Forelimb muscle (tissue), 1 donor: Measurements from ENCODE around the gene ARHGEF4. TPM values are rescaled to one million over a fixed set of nuclear protein-coding genes. Genes with fewer than 3 reads are reported as not detected.

Experiments
- DNase-seq: peaks from one replicate; pipeline ENCODE4 v3.0.0-alpha.2; 2013; ENCODE audit warnings: low read depth
- polyA plus RNA-seq: library from polyadenylated mRNA; unstranded; fragments of 120-200 nt; gene quantifications from one replicate; pipeline ENCODE4 v1.2.1, GENCODE V29; 2013; ENCODE audit not compliant: insufficient read length

The ARHGEF4 gene
- polyA plus RNA-seq, 1 donor: 11.3 TPM

GRCh38 chr2:130832296-130832940 lies 4.3 kb upstream of the ARHGEF4 start:
- no peak for DNase-seq

- no peak for DNase-seq
Observed at GRCh38 chr2:130834091-130834930, 2.4 kb upstream of the ARHGEF4 start.

- no peak for DNase-seq
Observed at GRCh38 chr2:130834931-130835765, 1.6 kb upstream of the ARHGEF4 start.

DNA sequence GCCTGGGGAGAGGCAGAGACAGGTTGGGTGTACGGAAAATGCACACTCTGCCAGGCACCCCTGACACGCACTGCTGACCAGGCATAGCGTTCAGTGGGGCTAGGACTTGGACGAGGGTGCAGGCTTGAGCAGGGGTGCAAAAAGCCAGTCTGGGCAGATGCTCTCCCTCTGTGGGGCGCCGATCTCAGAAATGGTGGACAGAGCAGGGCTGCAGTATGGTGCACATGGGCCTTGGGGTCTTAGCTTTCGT lies 1.0 kb upstream of the ARHGEF4 start:
- no peak for DNase-seq

- no peak for DNase-seq
Observed at GRCh38 chr2:130837175-130837810, 579 bp downstream of the ARHGEF4 start.

DNA sequence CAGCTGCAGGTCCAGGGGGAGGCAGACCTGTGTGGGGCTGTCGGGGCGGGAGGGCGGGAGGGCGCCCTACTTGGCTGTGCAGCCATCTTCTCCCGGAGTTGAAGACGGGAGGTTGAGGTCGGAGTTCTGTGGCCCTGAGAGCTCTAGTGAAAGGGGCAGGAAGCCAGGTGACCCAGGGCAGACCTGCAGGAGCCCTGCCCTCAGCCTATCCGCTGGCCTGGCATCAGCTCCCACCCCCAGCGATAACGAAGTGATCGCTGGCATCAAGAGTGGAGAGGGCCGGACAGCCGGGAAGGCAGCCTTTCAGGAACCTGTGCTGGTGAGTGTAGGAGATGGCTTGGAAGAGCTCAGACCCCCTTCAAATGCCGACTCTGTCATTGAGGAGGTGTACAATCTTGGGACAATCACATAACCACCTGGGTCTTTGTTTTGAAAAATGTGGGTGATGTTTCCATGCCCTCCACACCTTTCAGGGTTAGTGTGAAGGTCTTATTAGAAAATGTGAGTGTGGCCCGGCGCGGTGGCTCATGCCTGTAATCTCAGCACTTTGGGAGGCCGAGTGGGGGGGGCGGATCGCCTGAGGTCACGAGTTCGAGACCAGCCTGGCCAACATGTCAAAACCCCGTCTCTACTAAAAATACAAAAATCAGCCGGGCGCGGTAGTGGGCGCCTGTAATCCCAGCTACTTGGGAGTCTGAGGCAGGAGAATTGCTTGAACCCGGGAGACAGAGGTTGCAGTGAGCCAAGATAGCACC lies 1.3 kb downstream of the ARHGEF4 start:
- no peak for DNase-seq

DNA sequence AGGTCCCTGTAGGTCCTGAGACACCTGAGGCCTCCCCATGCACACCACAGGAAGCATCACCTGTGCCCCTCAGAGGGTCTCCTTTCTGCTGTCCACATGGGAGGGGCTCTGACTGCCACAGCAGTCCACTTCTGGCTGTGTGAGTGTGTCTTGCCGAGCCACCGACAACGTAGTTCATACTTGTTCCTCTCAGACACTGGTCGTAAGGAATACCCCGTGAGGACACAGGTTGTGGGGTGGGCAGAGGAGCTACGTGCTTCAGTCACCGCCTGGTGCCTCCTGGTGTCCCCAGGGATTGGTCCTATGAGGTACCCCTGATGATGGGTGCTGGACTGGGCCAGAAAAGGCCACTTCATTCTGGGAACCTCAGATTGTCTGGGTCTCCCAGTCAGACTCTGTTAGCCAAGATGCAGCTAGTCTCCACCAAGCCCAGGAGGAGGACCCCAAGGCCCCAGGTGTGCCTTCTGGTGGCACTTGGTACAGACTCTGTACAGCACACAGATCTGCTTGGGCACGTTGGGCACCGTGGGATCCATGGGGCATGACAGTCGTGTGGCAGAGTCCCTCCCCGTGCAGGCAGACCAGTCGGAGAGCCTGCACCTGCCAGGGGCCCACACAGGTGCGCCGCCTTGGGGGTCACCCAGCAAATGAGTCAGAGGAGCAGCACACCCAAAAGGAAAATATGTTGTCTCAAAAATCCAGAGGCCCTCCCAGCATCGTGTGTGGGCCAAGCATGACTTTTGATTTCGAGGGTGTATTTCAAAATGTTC lies 2.5 kb downstream of the ARHGEF4 start:
- no peak for DNase-seq

DNA sequence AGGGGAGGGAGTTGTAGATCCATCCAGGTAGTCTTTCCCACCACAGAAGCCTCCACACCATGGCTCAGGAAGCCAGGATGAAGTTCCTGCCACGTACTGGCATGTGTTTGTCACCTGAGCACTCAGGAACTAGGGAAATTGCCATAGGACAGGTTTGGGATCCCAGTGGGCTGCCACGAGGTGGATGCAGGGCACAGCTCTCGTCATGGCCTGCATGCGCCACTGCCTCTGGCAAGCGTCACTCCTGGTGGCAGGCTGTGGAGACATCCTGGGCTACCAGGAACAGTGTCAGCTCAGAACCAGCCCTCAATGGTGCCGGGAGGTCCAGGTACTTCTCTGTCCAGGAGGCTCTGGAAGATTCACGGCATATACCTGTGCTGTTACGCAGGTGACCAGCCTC lies 3.8 kb downstream of the ARHGEF4 start:
- DNase-seq: no peak

DNA sequence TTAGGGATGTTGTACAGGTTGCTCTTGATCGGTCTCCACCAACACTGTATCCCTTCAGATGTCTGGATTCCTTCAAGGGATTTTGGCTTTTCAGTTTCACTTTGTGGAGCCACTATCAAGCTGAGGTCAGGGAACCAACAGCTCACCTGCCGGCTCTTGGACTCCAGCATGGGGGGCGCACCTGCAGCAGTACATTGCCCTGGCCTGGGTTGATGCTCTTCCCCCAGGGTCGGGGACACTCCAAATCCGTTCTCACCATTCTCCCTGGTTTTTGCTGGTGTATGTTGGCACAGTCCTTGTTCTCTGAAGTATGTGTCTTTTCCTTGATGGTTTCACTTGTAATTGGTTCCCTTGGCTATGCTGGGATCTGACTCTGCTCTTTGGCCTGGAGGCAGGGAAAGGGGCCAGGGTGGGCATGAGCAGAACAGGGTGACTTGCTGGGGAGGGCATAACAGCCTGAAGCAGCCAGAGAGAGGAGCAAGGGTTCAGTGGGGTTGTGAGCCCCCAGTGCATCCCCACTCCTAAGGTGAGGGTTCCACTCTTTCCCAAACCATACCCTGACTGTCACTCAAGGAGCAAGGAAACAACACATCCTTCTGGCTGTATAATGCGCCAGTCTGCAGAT lies 5.1 kb downstream of the ARHGEF4 start:
- no peak for DNase-seq

GRCh38 chr2:130842770-130843169 lies 6.1 kb downstream of the ARHGEF4 start:
- DNase-seq: no peak

DNA sequence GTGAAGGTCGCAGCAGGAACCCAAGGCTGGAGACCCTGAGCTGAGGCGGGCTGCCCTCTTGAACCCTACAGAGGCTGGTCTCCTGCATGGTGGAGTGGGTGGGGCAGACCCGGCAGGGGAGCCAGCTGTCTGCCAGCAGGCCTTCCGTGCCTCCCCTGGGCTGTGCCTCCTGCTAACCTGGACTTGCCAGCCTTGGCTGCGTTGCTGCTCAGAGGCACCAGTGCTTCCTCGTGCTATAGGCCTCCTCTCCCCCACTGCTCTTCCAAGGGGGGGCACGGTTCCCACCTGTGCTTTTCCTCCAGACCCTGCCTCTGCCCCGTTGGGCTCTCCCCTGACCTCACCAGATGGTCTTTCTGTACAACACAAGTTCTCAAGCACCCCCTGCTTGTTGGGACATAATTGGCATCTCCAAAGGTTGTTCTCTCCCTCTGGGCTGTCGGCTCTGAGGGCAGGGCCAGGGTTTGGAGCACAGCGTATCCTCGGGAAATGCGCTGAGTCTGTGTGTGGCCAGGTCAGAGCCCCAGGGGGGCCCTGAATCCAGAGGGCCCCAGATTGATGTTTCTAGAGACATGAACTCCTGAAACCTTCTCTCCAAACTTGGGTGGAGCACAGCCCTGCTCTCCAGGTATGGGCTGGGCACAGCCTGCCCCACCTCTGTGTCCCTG lies 6.7 kb downstream of the ARHGEF4 start:
- DNase-seq: no peak

DNA sequence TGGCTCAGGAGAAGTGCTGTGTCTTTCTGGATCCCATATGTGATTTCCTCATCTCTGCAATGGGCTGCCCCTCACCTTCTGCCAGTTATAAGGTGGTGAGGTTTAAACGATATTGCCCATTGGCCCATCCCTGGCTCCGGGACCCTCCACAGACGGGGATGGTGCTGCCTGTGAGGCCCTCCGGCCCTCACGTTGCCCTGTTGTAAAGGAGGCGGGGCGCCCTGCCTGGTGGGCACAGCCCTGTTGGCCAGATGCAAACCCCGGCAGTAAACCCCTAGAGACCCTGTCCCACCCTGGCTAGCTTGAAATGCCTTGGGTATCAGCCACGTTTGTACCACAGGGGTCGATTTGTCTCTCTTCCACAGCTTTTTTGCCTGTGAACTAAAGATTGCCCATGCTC lies 7.4 kb downstream of the ARHGEF4 start:
- DNase-seq: no peak

GRCh38 chr2:130845505-130846085 lies 8.9 kb downstream of the ARHGEF4 start:
- DNase-seq: no peak

- DNase-seq: no peak
Observed at GRCh38 chr2:130846233-130846632, 9.5 kb downstream of the ARHGEF4 start.

DNA sequence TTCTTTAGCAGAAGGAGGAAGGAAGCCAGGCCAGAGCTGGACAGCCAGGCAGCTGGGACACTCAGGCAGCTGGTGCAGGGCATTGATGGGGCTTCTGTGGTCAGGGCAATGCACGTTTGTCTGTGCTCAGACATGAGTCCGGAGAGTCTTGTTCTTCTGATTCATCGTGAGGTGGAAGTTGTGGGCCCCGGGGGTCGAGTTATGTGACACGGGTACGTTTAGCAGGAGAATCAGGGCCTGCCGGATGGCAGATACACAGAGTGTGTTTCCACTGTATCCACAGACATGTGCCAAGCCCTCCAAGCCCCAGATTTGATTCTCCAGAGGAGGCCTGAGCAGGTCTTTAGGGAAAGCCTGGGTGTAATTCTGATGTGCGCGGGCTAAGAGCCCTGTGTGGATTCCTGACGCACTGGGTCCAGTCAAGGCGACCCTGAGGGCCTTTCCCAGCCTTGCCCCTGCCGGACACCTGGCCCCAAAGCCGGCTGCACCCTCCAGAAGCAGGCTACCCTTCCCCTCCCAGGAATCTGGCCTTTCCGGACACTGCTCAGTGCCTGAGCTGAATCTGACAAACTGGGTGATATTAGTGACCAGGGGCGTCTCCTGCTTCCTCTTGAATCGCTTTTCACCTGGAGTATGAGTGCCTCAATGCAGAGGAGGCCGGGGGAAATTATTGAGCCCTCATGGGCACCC lies 10.1 kb downstream of the ARHGEF4 start:
- DNase-seq: no peak

GRCh38 chr2:130847776-130848525 lies 11.2 kb downstream of the ARHGEF4 start:
- DNase-seq: no peak

DNA sequence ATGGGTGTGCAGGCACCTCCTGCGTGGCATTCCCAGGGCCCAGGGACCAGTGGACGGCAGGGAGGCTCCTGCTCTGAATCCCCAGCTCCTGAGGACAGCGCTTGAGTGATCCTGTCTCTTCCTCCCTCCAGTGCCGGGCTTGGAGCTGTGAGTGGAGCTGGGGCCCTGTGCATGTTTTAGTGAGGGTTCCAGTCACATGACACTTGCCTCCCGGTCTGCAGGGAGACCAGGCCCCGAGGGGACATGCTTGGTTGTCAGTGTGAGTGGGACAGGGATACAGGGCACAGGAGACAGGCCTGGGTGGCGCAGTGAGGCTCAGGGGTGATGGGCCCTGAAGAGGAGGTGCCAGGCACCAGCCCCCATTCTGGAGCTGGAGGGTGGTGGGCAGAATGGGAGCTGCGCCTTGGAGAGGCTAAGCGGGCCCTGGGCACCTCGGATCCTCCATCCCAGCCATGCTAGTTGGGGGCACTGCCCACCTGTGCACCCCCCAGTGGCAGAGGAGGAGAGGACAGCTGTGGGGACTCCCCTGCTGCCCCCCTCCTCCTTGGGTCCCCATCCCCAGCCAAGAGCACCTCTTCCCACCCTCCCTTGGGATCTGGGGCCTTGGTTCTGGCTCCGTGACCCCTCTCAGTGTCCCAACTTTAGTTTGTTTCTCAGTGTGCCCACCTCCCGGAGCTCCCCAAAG lies 12.0 kb downstream of the ARHGEF4 start:
- no peak for DNase-seq
